PFSK-1 (cell line): ENCODE results near the gene COA3. TPM values are rescaled to one million over a fixed set of nuclear protein-coding genes. Genes with fewer than 3 reads are reported as not detected.

Source experiments
- FOXP2 ChIP-seq: optimal IDR thresholded peaks from 2 replicates; pipeline ENCODE3; 2011; ENCODE audit warnings: borderline replicate concordance, control low read depth, inconsistent platforms; ENCODE audit not compliant: insufficient read depth; ENCODE audit errors: extremely low read length, extremely low read depth
- POLR2AphosphoS5 ChIP-seq: IDR thresholded peaks from 2 replicates; pipeline ENCODE4 v1.6.1; 2012; ENCODE audit warnings: low read depth, mild to moderate bottlenecking, control low read depth, low read length, moderate library complexity
- REST ChIP-seq, 2 experiments: IDR thresholded peaks; 2 replicates each; pipeline versions ENCODE4 v1.6.1 to v1.8.0; 2011 to 2012; ENCODE audit warnings: low read depth in 2 of 2, low read length in 2 of 2, control low read depth in 1 of 2, inconsistent platforms in 1 of 2, mild to moderate bottlenecking in 1 of 2, moderate library complexity in 1 of 2; ENCODE audit not compliant: insufficient read depth in 1 of 2
- SIN3A ChIP-seq: IDR thresholded peaks from 2 replicates; pipeline ENCODE4 v1.6.1; 2012; ENCODE audit warnings: mild to moderate bottlenecking, low read length, moderate library complexity, borderline replicate concordance; ENCODE audit not compliant: insufficient read depth
- TAF1 ChIP-seq: IDR thresholded peaks from 2 replicates; pipeline ENCODE4 v1.6.1; 2012; ENCODE audit warnings: low read length, control low read depth, borderline replicate concordance; ENCODE audit not compliant: insufficient read depth
- polyA plus RNA-seq: library from polyadenylated mRNA; unstranded; fragments of >200 nt; gene quantifications from one replicate; pipeline ENCODE4 v1.2.1, GENCODE V29; 2012; ENCODE audit warnings: low read depth, missing spikeins; ENCODE audit not compliant: insufficient read length

The COA3 gene
- polyA plus RNA-seq = 70.9 TPM

GRCh38 chr17:42798383-42799380 is at the start of gene COA3, which contains the start of gene CNTD1:
COA3 (minus strand) TSS chr17:42798704; CDS start chr17:42798681, 23 bp downstream.
CNTD1 (plus strand) TSS chr17:42798861; CDS start chr17:42799068, 207 bp downstream.
- peak; percentile 64; the same call in 1 of the 2 replicates for TF ChIP-seq SIN3A
- TF ChIP-seq TAF1 = 0 out of 2 replicates have a peak, but pooled peaks have one; percentile 50
- no peak for TF ChIP-seq FOXP2
- TF ChIP-seq POLR2AphosphoS5 = peak; percentile 86

GRCh38 chr17:42848093-42848492 is 49.6 kb upstream of the COA3 start:
- TF ChIP-seq FOXP2 = no peak
- no peak for TF ChIP-seq REST (IDR thresholded peaks at IDR 0.05; ENCODE audit: insufficient read depth in 1 of 2, low read depth in 2 of 2, low read length in 2 of 2)
- TF ChIP-seq POLR2AphosphoS5 = no peak
- TF ChIP-seq TAF1 = no peak
- TF ChIP-seq SIN3A = no peak

- TF ChIP-seq SIN3A = no peak
- no peak for TF ChIP-seq FOXP2
- TF ChIP-seq REST (IDR thresholded peaks at IDR 0.05; ENCODE audit: insufficient read depth in 1 of 2, low read depth in 2 of 2, low read length in 2 of 2) = no peak
- TF ChIP-seq TAF1 = no peak
- peak; percentile 62 for TF ChIP-seq POLR2AphosphoS5
These were observed 48.2 kb upstream of the COA3 start for GRCh38 chr17:42846594-42847280.

- TF ChIP-seq SIN3A (no peak), REST (IDR thresholded peaks at IDR 0.05; ENCODE audit: insufficient read depth in 1 of 2, low read depth in 2 of 2, low read length in 2 of 2) (no peak), POLR2AphosphoS5 (no peak), FOXP2 (no peak), TAF1 (no peak)
These were observed 47.6 kb upstream of the COA3 start for GRCh38 chr17:42845918-42846593.
